ENCODE results near the gene SENP1.

The SENP1 gene

GRCh38 chr12:48017921-48018617 lies 87.8 kb downstream of the SENP1 start:
- no peak for DNase-seq (ENCODE audit: low read depth)

GRCh38 chr12:48017496-48017895 lies 88.4 kb downstream of the SENP1 start:
- no peak for DNase-seq (ENCODE audit: low read depth)

- no peak for DNase-seq (ENCODE audit: low read depth)
These were observed 89.4 kb downstream of the SENP1 start for GRCh38 chr12:48016373-48017020.

GRCh38 chr12:48015954-48016353 lies 89.9 kb downstream of the SENP1 start:
- no peak for DNase-seq (ENCODE audit: low read depth)

GRCh38 chr12:48015129-48015528 lies 90.8 kb downstream of the SENP1 start:
- DNase-seq (ENCODE audit: low read depth) = no peak

- no peak for DNase-seq (ENCODE audit: low read depth)
These were observed 92.6 kb downstream of the SENP1 start for GRCh38 chr12:48013287-48013686.

GRCh38 chr12:48012070-48012469 lies 93.8 kb downstream of the SENP1 start:
- DNase-seq (ENCODE audit: low read depth) = no peak

DNA sequence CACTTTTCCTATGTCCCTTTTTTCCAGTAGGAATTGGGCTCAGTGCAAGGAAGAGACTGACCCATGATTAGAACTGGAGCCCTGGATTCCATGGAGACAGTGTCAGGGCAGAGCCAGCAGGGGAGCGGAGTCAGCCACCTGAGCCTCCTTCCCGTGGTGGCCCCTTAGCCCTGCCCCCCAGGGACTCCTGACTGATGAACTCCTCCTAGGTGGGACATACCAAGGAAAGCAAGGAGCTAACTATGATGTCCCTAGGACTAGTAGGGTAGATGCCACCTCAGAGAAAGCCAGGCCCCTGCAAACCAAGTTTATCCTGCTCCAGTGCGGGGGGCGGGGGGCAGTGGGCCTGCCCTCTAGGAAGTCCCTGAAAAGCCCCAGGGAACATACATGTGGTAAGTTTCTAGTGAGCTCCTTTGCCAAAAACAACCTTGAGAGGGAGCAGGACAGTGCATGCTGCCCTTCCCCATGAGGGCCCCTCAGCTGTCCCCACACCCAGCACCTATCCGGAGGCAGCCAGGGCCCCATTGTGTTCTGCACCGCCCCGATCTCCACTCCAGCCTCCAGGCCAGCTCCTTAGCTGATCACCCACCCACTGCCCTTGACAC lies 95.4 kb downstream of the SENP1 start:
- no peak for DNase-seq (ENCODE audit: low read depth)

GRCh38 chr12:48009471-48009870 lies 96.4 kb downstream of the SENP1 start:
- DNase-seq (ENCODE audit: low read depth) = no peak

GRCh38 chr12:48008950-48009349 lies 96.9 kb downstream of the SENP1 start:
- no peak for DNase-seq (ENCODE audit: low read depth)

- DNase-seq (ENCODE audit: low read depth) = no peak
These were observed 97.5 kb downstream of the SENP1 start for GRCh38 chr12:48008349-48008748.

GRCh38 chr12:48007206-48007605 lies 98.7 kb downstream of the SENP1 start:
- no peak for DNase-seq (ENCODE audit: low read depth)

- no peak for DNase-seq (ENCODE audit: low read depth)
These were observed 100.2 kb downstream of the SENP1 start for GRCh38 chr12:48005750-48006021.

- DNase-seq (ENCODE audit: low read depth) = no peak
These were observed 100.7 kb downstream of the SENP1 start for GRCh38 chr12:48005001-48005749.

GRCh38 chr12:48004053-48004941 lies 101.6 kb downstream of the SENP1 start, which contains the start of gene COL2A1:
COL2A1 (minus strand) TSS chr12:48004476; CDS start chr12:48004321, 155 bp downstream.
- DNase-seq (ENCODE audit: low read depth) = no peak

DNA sequence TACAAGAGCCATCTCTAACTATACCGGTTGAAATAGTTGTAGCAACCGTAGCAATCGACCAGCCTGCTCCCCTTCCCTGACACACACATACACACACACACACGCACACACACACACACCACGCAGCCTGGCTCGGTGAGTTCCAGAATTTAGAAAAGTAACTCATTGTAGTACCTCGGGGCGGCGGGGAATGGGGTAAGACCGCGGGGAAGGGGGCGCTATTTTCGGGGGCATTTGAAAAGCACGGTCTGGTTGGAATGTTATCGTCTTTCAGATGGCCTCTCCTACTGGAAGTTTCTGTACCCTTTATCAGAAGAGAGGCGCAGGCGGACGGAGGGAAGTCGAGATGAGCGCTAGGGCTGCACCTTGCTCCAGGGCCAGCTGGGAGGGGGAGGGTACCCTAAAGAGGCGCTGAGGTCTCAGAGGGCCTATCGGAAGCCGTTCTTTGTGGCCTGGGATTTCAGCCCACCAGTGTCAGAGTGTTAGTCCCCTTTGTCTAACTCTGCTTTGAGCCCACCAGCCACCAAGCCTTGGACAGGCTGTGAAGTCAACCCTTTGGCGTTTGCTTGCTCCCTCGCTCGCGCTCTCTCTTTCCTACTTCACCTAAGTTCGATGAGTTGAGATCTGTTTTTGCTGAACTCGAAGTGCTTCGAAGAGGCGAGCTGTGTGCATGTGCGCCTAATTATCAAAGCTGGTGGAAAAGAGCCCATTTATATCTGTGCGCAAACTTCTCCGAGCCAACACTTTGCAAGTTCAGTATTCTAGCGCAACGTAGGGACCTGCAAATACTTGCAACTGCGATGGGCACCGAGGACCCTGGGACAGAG lies 102.4 kb downstream of the SENP1 start:
- no peak for DNase-seq (ENCODE audit: low read depth)

- DNase-seq (ENCODE audit: low read depth) = peak; percentile 32
These were observed 103.1 kb downstream of the SENP1 start for GRCh38 chr12:48002773-48003218.

- DNase-seq (ENCODE audit: low read depth) = no peak
These were observed 103.5 kb downstream of the SENP1 start for GRCh38 chr12:48002414-48002730.

DNA sequence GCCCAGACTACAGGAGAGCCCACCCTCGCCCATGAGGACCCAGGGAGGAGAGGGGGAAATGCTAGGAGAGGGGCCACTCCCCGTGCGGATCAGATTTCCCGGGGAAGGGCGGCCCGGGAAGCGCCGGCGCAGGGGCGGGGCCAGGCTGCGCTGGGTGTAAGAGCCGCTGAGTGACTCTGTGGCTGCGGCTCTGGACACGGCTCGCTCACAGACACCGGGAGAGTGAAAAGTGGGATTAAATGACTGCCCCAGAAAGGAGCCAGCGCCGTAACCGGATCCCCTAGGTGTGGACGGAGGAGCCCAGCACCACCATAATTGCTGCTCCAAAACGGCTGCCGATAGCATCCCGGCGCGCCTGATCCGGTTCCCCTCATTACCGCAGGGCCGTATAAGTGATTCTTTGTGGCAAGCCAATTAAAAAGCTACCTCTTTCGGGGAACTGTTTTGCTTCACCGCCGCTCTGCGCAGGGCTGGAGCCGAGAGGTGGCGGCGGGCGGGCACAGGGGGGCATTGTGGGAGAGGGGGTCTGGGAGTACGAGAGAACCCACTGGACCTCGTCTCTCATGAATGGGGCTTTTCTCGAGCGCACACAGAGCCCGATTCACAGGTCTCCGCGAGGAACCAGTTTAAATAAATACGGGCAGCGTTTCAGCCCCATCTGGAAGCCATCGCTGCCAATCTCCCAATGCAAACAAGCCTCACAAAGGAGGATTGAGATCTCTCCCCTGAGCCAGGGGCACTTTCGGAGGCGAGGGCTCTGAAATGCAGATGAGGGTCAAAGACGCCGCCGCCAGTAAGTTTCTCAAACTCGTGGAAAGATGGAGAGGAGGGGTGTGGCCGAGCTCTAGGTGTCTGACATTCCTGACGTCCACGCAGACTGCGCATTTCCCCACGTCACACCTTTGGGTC lies 104.1 kb downstream of the SENP1 start:
- peak; percentile 10 for DNase-seq (ENCODE audit: low read depth)

All from amniotic epithelial cell (primary cell).